RWPE2 (cell line): ENCODE data around the gene NLRP11.

ENCODE experiments used
- ATAC-seq: fragments of 200-7000 bp; cut with Tn5 transposase; 3 replicates; pipeline ENCODE4 v1.9.1; 2021; ENCODE audit warnings: low read depth
- DNase-seq: peaks from one replicate; pipeline ENCODE4 v3.0.0-alpha.2; 2020; ENCODE audit warnings: low spot score
- H3K27ac ChIP-seq: fragments of 450-650 bp; 2 replicates; pipeline ENCODE4 v1.5.1; 2017; ENCODE audit warnings: mild to moderate bottlenecking; ENCODE audit not compliant: poor library complexity, severe bottlenecking
- H3K27me3 ChIP-seq: fragments of 250-450 bp; sonication (Bioruptor Pico); 2 replicates; pipeline ENCODE4 v1.5.1; 2021; ENCODE audit warnings: mild to moderate bottlenecking, moderate library complexity; ENCODE audit not compliant: insufficient read depth, poor library complexity, severe bottlenecking
- H3K36me3 ChIP-seq: fragments of 250-450 bp; sonication (Bioruptor Pico); 2 replicates; pipeline ENCODE4 v1.5.1; 2020; ENCODE audit warnings: low read depth, mild to moderate bottlenecking, moderate library complexity
- H3K4me1 ChIP-seq: fragments of 250-450 bp; sonication (Bioruptor Pico); 2 replicates; pipeline ENCODE4 v1.5.1; 2021; ENCODE audit warnings: mild to moderate bottlenecking, moderate library complexity; ENCODE audit not compliant: insufficient read depth, poor library complexity, severe bottlenecking
- H3K4me3 ChIP-seq: fragments of 250-450 bp; sonication (Bioruptor Pico); 2 replicates; pipeline ENCODE4 v1.5.1; 2021; ENCODE audit warnings: mild to moderate bottlenecking, moderate library complexity; ENCODE audit not compliant: severe bottlenecking
- H3K9me3 ChIP-seq: fragments of 250-450 bp; sonication (Bioruptor Pico); 2 replicates; pipeline ENCODE4 v1.5.1; 2021; ENCODE audit warnings: mild to moderate bottlenecking, moderate library complexity; ENCODE audit not compliant: severe bottlenecking
- CTCF ChIP-seq: fragments of 450-650 bp; IDR thresholded peaks from one replicate; pipeline ENCODE4 v1.5.1; 2017; ENCODE audit warnings: mild to moderate bottlenecking, moderate library complexity; ENCODE audit not compliant: poor library complexity, severe bottlenecking

Gene NLRP11

GRCh38 chr19:55838906-55839305 is 7.1 kb upstream of the NLRP11 start:
- no peak overlapping the region for H3K27ac ChIP-seq
- H3K9me3 ChIP-seq, result peaks cover 3% of the 10 kb centered on the region

DNA sequence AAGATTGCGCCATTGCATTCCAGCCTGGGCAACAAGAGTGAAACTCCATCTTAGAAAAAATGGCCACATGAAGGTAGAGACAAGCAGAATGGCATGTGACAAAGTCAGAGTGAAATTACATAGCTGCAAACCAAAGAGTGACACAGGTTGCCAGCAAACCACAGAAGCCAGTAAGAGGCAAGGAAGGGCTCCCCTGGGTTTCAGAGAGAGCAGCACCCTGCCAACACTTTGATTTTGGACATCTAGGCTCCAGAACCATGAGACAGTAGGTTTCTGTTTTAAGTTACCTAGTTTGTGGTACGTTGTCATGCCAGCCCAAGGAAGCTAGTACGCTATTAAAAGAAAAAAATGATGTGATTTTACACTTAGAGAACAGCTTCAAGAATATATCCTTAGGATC is 6.5 kb upstream of the NLRP11 start:
- Histone ChIP-seq H3K9me3 (peaks cover 3% of the 10 kb centered on the region), H3K4me1 (no peaks in the 10 kb centered on the region), H3K27ac (no peak overlapping the region), H3K27me3 (no peaks in the 10 kb centered on the region), H3K36me3 (no peaks in the 10 kb centered on the region), H3K4me3 (no peak overlapping the region)
- no peak for DNase-seq
- no peak for ATAC-seq
- no peak for TF ChIP-seq CTCF

More at GRCh38 chr19:55838906-55839305, 7.1 kb upstream of the NLRP11 start:
- no peaks in the 10 kb centered on the region for H3K27me3 ChIP-seq
- TF ChIP-seq CTCF, result no peak
- ATAC-seq, result no peak
- no peaks in the 10 kb centered on the region for H3K36me3 ChIP-seq
- no peak for DNase-seq
- H3K4me1 ChIP-seq, result no peaks in the 10 kb centered on the region
- no peak overlapping the region for H3K4me3 ChIP-seq

DNA sequence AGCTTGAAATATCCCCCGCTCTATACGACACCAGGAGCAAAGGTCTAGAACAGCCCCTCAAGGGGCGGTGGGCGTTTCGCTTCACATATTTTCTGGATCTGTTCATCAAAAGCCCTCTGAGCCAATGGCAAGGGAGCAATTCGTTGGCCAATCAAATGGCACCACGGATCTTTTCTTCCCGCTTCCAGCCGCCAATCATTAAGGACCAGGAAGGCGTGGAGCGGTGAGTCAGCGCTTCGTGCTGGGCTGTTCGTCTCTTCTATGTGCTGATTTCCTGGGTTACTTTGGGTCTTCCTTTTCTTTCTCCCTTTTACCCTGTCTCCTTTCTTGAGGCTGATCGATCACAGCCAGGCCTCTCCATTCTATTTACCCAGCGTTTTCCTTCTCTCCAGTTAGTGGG is 4.5 kb upstream of the NLRP11 start, which contains the start of gene NLRP4:
NLRP4 (plus strand) TSS at position 201 of the 400 bp plus-strand sequence. CDS start 15,541 bp downstream, outside the sequence.
- ATAC-seq (no peak), DNase-seq (no peak)
- no peaks in the 10 kb centered on the region for H3K4me1 ChIP-seq
- H3K27ac ChIP-seq, result no peak within 1 kb of the TSS
- peaks cover 3% of the 10 kb centered on the region for H3K9me3 ChIP-seq
- TF ChIP-seq CTCF, result no peak
- no peaks in the 10 kb centered on the region for H3K27me3 ChIP-seq
- no peaks in the 10 kb centered on the region for H3K36me3 ChIP-seq
- H3K4me3 ChIP-seq, result no peak within 1 kb of the TSS

DNA sequence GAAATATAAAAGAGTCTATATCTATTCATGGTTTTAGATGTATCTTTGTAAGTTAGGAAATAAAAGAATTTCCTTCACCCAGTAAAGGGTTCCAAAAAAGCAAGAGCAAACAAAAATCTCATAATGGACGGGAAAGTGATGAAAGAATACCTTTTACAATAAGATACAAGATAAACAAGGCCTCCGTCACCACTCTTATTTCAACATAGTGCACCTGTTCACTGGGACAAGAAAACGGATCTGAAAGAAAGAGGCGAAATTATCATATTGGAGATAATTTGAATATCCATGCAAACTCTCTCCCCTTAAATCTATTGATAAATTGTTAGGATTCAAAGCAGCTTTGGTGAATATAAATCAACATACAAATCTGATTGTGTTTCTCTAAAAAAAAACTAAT is 877 bp upstream of the NLRP11 start:
- Histone ChIP-seq H3K9me3 (peaks cover 3% of the 10 kb centered on the region), H3K4me3 (no peak overlapping the region), H3K27ac (no peak overlapping the region), H3K36me3 (no peaks in the 10 kb centered on the region), H3K4me1 (no peaks in the 10 kb centered on the region), H3K27me3 (no peaks in the 10 kb centered on the region)
- TF ChIP-seq CTCF, result no peak
- no peak for DNase-seq
- ATAC-seq, result no peak

GRCh38 chr19:55830656-55831055 is 1.1 kb downstream of the NLRP11 start:
- TF ChIP-seq CTCF, result no peak
- ATAC-seq (no peak), DNase-seq (no peak)
- Histone ChIP-seq H3K4me1 (no peaks in the 10 kb centered on the region), H3K27ac (no peak overlapping the region), H3K27me3 (no peaks in the 10 kb centered on the region), H3K36me3 (no peaks in the 10 kb centered on the region), H3K4me3 (no peak overlapping the region), H3K9me3 (peaks cover 3% of the 10 kb centered on the region)
